Stimulated activated CD8-positive, alpha-beta memory T cell treated with anti-CD3 and anti-CD28 coated beads, Interleukin-15, amount 100 ng/mL, for 1 hour (primary cell): Measurements from ENCODE around the gene CRYL1.

Experiments used
- DNase-seq: peaks from one replicate; pipeline ENCODE4 v3.0.0-alpha.2; 2020; ENCODE audit warnings: low read depth

Gene CRYL1

GRCh38 chr13:20397896-20398295 lies 127.8 kb downstream of the CRYL1 start:
- DNase-seq: no peak

DNA sequence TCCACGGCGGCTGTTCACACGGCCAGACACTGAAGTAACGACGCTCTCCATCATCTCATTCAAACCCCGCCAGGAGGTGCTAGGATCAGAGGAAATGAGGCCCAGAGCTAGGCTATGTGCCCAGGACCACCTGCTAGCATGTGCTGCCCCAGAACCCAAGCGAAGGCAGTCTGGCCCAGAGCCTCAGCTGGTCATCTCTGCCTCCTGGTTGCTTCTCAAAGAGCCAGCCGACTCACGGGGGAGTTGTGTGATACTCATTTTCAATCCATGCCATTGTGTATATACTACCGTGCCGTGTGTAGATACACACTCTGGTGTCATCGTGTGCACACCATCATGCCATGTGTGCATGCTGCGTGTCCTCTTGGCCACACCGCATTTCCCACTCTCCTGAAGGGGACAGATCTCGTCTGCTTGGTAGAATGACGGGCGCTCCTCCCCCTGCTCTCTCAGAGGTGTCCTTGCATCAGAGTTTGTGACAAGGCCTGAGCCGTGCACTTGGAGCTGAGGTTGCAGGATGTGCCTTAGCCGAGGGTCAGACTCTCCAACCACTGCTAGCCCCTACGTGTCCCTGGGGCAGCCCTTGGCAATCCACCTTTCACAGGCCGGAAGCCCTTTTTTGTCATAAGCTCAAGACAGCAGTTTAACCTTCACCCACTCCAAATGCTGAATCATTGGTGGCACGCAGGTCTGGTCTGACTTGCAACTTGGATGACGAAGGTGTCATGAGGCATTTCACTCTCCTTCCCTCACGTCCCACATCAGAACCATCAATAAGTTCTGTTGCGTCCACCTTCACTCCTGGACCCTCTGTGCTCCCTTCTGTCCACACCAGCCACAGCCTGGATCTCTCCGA lies 130.4 kb downstream of the CRYL1 start:
- no peak for DNase-seq

- no peak for DNase-seq
These were observed 131.2 kb downstream of the CRYL1 start for GRCh38 chr13:20394506-20394905.

DNA sequence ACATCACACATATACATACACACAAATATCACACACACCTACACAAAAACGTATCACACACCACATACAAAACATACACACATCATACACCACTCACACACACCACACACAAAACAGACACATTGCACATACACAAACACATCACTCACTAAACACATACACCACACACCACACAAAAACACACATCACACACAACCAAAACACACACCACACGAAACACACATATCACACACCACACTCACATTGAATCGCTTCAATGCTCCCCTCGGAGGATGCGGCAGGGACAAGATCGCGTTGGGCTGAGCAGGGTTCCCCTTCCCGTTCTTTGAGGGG lies 131.5 kb downstream of the CRYL1 start:
- DNase-seq: no peak

GRCh38 chr13:20393273-20394168 lies 132.1 kb downstream of the CRYL1 start:
- no peak for DNase-seq

GRCh38 chr13:20392530-20392929 lies 133.1 kb downstream of the CRYL1 start:
- no peak for DNase-seq

GRCh38 chr13:20391597-20392452 lies 133.8 kb downstream of the CRYL1 start:
- DNase-seq: no peak

DNA sequence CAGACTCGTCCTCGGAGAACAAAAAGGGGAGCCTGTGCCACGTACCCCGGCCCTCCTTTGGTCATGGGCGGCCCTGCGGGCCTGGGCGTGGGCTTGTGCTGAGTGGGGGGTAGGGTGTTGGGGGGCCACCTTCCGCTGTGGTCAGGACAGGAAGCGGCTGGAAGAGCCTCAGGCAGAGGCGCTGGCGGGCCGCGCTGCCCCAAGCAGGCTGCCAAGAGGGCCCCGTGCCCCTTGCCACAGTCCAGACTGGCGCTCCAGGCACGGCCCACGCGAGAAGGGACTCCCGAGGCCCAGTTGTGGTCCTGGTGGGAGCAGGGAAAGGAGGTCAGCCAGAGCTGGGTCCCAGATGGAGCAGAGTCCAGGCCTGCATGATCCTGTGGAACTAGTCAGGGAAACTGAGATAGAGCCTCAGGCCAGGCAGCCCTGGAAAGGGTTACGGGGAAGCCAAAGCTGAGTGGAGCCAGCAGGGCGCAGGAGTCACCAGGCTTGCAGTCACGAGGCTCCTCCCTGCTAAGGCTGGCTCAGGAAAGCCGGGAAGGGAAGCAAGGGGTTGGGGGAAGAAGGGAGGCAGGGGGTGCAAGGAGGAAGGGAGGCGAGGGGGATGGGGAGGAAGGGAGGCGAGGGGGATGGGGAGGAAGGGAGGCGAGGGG lies 135.0 kb downstream of the CRYL1 start:
- DNase-seq: no peak

- no peak for DNase-seq
These were observed 135.7 kb downstream of the CRYL1 start for GRCh38 chr13:20389696-20390525.

DNA sequence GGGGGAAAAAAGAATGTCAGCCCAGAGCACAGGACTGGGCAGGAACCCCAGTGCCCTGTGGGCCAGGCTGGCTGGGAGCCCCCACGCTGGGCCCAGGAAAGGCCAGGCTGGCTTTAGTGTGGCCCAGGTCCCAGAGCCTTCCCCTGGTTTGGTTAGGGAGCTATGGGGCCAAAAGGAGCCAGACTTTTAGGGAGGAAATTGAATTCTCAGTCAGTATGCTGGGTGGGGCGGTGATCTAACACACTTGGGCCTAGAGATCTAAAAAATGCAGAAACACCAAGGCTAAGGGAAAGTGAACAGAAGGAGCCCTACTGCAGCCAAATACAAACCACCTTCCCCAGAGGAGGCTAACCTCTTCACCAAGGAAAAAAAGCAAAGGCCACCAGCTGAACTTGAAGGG lies 137.5 kb downstream of the CRYL1 start:
- DNase-seq: no peak

- DNase-seq: no peak
These were observed 138.2 kb downstream of the CRYL1 start for GRCh38 chr13:20387441-20387971.

- DNase-seq: no peak
These were observed 138.7 kb downstream of the CRYL1 start for GRCh38 chr13:20387006-20387405.

DNA sequence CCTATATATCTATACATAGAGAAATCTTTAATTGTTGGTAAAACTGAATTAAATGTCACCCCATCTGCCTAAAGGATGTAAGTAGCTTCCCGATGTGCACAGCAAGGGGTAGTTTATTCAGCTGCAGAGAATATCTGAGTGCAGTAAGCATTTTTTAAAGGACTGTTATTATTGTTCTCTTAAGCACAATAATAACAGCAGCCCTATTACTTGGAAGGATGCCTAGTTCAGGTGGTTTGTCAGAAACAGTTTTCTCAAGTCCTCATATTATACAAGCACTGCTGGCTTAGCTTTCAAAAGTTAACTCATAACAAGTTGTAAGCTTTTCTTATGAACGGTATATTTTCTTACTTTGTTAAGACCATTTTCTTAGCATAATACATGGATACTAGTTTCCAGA lies 142.6 kb downstream of the CRYL1 start:
- no peak for DNase-seq

DNA sequence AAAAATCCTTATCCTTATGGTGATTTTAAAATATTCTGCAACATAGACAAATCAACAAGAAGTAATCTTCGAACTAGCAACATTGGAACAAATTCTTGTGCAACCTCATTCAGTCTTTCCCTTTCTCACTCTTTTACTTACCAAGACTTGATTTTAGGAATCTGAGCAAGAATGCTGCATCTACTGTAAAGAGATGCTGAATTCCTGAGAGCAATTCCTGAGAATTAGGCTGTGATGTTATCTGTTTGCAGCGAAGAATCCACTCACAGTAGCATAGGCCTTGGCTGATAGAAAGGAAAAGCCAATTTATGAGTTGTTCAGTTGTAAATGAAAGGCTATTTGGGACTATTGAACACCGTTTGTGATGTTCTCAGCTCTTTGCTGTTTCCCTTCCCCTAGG lies 144.3 kb downstream of the CRYL1 start:
- DNase-seq: no peak

GRCh38 chr13:20378721-20379120 lies 146.9 kb downstream of the CRYL1 start:
- no peak for DNase-seq

DNA sequence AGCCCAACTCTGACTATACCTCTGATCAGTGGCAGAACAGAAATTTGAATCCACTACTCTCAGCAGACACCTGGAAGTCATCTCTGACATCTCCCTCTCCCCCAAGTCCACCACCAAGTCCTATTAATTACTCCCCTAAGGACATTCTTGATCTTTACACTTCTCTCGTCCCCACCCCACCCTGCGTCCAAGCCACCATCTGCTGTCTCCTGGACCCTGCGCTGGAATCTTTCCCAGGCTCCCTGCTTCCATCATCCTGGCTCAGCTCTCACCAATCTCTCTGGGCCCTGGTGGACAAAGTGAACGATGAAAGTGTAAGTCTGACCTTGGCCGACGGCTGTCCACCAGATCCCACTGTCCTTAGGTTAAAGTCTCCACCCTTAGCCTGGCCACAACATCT lies 147.9 kb downstream of the CRYL1 start:
- no peak for DNase-seq

DNA sequence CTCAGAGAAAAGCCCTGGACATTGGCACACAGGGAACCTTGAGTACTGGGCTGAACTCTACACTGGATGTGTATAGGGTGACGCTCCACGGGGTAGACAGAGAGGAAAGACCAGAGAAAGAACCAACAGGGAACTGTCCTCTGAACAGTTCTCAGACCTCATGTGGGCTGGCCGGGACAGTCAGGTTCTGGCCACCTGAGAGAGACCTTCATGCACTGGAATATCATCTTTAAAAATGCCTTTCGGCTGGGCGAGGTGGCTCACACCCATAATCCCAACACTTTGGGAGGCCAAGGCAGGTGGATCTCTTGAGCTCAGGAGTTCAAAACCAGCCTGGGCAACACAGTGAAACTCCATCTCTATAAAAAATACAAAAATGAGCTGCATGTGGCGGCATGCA lies 149.8 kb downstream of the CRYL1 start:
- no peak for DNase-seq

GRCh38 chr13:20373861-20374260 lies 151.8 kb downstream of the CRYL1 start:
- DNase-seq: no peak

- no peak for DNase-seq
These were observed 153.8 kb downstream of the CRYL1 start for GRCh38 chr13:20371825-20372224.

DNA sequence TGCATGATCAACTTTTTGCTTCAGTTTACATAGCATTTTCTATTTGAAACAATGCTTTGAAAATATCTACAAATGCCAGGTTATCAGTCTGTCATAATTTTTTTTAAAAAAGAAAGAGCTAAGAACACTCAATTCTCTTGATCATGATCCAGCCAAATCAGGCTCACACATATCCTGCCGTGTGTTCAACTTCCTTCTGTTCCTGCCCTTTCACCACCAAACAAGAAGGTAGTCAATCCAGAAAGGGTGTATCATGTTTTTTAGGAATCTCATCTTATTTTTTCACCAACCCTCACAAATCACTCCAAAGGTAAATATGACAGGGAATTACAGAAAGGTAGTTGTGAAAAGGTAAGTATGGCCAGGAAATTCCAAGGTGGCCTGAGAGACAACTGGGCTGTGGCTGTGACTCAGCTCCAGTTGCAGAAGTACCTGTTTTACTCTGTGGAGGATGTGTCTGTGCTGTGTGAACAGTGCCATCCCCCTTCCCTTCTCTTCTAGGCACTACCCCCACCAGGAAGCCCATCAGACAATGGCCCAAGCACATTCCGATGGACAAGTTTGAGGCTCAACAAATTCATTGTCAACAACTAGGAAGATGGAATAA lies 154.7 kb downstream of the CRYL1 start:
- DNase-seq: no peak
